IMR-90 (cell line): ENCODE measurements around the gene INO80D. TPM values are rescaled to one million over a fixed set of nuclear protein-coding genes. Genes with fewer than 3 reads are reported as not detected.

ENCODE experiments used
- ATAC-seq: fragments of 200-7000 bp; cut with Tn5 transposase; 2 replicates; pipeline ENCODE4 v1.9.1; 2020; ENCODE audit warnings: low read depth, mild to moderate bottlenecking, moderate library complexity
- BruUV-seq: library from RNA; stranded (reverse); fragments of 400-500 nt; replicated peaks from 2 replicates; lab custom pipeline; 2021; lab: Mats Ljungman, UMichigan
- CTCF ChIA-PET: fragments of 300-600 bp; formaldehyde crosslinking; extraction: SDS; loops from one replicate; lab custom pipeline; 2021; ENCODE audit warnings: antibody characterized with exemption; lab: Yijun Ruan, JAX
- POLR2A ChIA-PET: fragments of 300-600 bp; sonication (Branson Sonifier 250); formaldehyde crosslinking; loops from one replicate; lab custom pipeline; 2022; ENCODE audit warnings: antibody characterized with exemption; ENCODE audit not compliant: unreplicated experiment; lab: Charles Lee
- DNase-seq: peaks from one replicate; pipeline ENCODE4 v3.0.0; 2013
- H2AFZ ChIP-seq: replicated peaks from 2 replicates; pipeline ENCODE3; 2013; ENCODE audit warnings: low read length, mild to moderate bottlenecking; ENCODE audit not compliant: poor library complexity
- H2AK5ac ChIP-seq: 2 replicates; pipeline ENCODE4 v1.6.1; 2013; ENCODE audit warnings: low read depth, low read length, inconsistent platforms
- H2AK9ac ChIP-seq: replicated peaks from 2 replicates; pipeline ENCODE3; 2013; ENCODE audit warnings: mild to moderate bottlenecking, low read depth, low read length, moderate library complexity; ENCODE audit not compliant: poor library complexity
- H2BK120ac ChIP-seq: 2 replicates; pipeline ENCODE4 v1.6.1; 2013; ENCODE audit warnings: low read depth, low read length, inconsistent platforms
- H2BK15ac ChIP-seq: 3 replicates; pipeline ENCODE4 v1.6.1; 2013; ENCODE audit warnings: low read depth, low read length, inconsistent platforms
- H2BK20ac ChIP-seq: 2 replicates; pipeline ENCODE4 v1.6.1; 2013; ENCODE audit warnings: low read depth, mild to moderate bottlenecking, inconsistent platforms, low read length, moderate library complexity
- H2BK5ac ChIP-seq: 2 replicates; pipeline ENCODE4 v1.6.1; 2013; ENCODE audit warnings: mild to moderate bottlenecking, low read depth, low read length, inconsistent platforms; ENCODE audit not compliant: poor library complexity, severe bottlenecking
- H3K14ac ChIP-seq: replicated peaks from 2 replicates; pipeline ENCODE4 v1.6.1; 2013; ENCODE audit warnings: low read depth, low read length, inconsistent platforms
- H3K18ac ChIP-seq: 2 replicates; pipeline ENCODE4 v1.6.1; 2013; ENCODE audit warnings: low read depth, low read length, control low read depth
- H3K23ac ChIP-seq: 2 replicates; pipeline ENCODE4 v1.6.1; 2013; ENCODE audit warnings: low read depth, low read length, inconsistent platforms
- H3K27ac ChIP-seq: 2 replicates; pipeline ENCODE4 v1.5.1; 2013; ENCODE audit warnings: mild to moderate bottlenecking, control low read depth, low read length; ENCODE audit not compliant: insufficient read depth
- H3K27me3 ChIP-seq: 2 replicates; pipeline ENCODE4 v1.6.1; 2013; ENCODE audit warnings: low read length; ENCODE audit not compliant: control insufficient read depth, insufficient read depth
- H3K36me3 ChIP-seq: 2 replicates; pipeline ENCODE4 v1.6.1; 2013; ENCODE audit warnings: low read length, mixed read lengths; ENCODE audit not compliant: control insufficient read depth, insufficient read depth
- H3K4ac ChIP-seq: 2 replicates; pipeline ENCODE4 v1.6.1; 2013; ENCODE audit warnings: low read depth, low read length, inconsistent platforms
- H3K4me1 ChIP-seq: 2 replicates; pipeline ENCODE4 v1.6.1; 2013; ENCODE audit warnings: low read length, mixed read lengths; ENCODE audit not compliant: control insufficient read depth, insufficient read depth
- H3K4me2 ChIP-seq: 2 replicates; pipeline ENCODE4 v1.6.1; 2013; ENCODE audit warnings: low read depth, mild to moderate bottlenecking, control low read depth, low read length, moderate library complexity
- H3K4me3 ChIP-seq: 2 replicates; pipeline ENCODE4 v1.5.1; 2013; ENCODE audit warnings: low read depth, mild to moderate bottlenecking, control low read depth, low read length, moderate library complexity; ENCODE audit not compliant: insufficient read depth
- H3K56ac ChIP-seq: 2 replicates; pipeline ENCODE4 v1.6.1; 2013; ENCODE audit warnings: low read length, inconsistent platforms; ENCODE audit not compliant: insufficient read depth; ENCODE audit errors: extremely low read depth
- H3K79me1 ChIP-seq, 2 experiments: 2 replicates each; pipeline ENCODE4 v1.6.1; 2013; ENCODE audit warnings: low read length in 2 of 2, inconsistent platforms in 1 of 2, low read depth in 1 of 2
- H3K9ac ChIP-seq: 2 replicates; pipeline ENCODE4 v1.6.1; 2013; ENCODE audit warnings: low read depth, low read length, control low read depth
- H3K9me1 ChIP-seq: 2 replicates; pipeline ENCODE4 v1.6.1; 2013; ENCODE audit warnings: low read length, inconsistent platforms; ENCODE audit not compliant: insufficient read depth
- H3K9me3 ChIP-seq: 2 replicates; pipeline ENCODE4 v1.6.1; 2013; ENCODE audit warnings: low read length; ENCODE audit not compliant: control insufficient read depth, insufficient read depth
- H4K20me1 ChIP-seq: 2 replicates; pipeline ENCODE4 v1.6.1; 2013; ENCODE audit warnings: low read length, inconsistent platforms; ENCODE audit not compliant: insufficient read depth
- H4K5ac ChIP-seq: 2 replicates; pipeline ENCODE4 v1.6.1; 2013; ENCODE audit warnings: mild to moderate bottlenecking, low read depth, low read length, control low read depth
- H4K8ac ChIP-seq, 2 experiments: 2 replicates each; pipeline ENCODE4 v1.6.1; 2013; ENCODE audit warnings: low read depth in 2 of 2, low read length in 2 of 2, control low read depth in 1 of 2, inconsistent platforms in 1 of 2
- H4K91ac ChIP-seq: 2 replicates; pipeline ENCODE4 v1.6.1; 2013; ENCODE audit warnings: low read depth, low read length, inconsistent platforms; ENCODE audit not compliant: insufficient read depth
- BHLHE40 ChIP-seq: fragments of 150-350 bp; IDR thresholded peaks from 2 replicates; pipeline ENCODE4 v1.6.1; 2016; ENCODE audit warnings: mild to moderate bottlenecking, low read depth, low read length
- CEBPB ChIP-seq: IDR thresholded peaks from 2 replicates; pipeline ENCODE4 v1.6.1; 2012; ENCODE audit warnings: low read depth, low read length, improper control_type of control experiment
- CHD1 ChIP-seq: IDR thresholded peaks from 2 replicates; pipeline ENCODE4 v1.6.1; 2012; ENCODE audit warnings: low read depth, low read length, improper control_type of control experiment
- ELK1 ChIP-seq: fragments of 150-350 bp; IDR thresholded peaks from 2 replicates; pipeline ENCODE4 v1.6.1; 2016; ENCODE audit warnings: low read depth, mild to moderate bottlenecking, low read length, moderate library complexity, borderline replicate concordance
- MAFK ChIP-seq: IDR thresholded peaks from 2 replicates; pipeline ENCODE4 v1.6.1; 2012; ENCODE audit warnings: low read depth, low read length, improper control_type of control experiment
- MAZ ChIP-seq: IDR thresholded peaks from 2 replicates; pipeline ENCODE4 v1.6.1; 2012; ENCODE audit warnings: low read depth, mild to moderate bottlenecking, low read length, improper control_type of control experiment, moderate library complexity, borderline replicate concordance
- MXI1 ChIP-seq: IDR thresholded peaks from 2 replicates; pipeline ENCODE4 v1.6.1; 2012; ENCODE audit warnings: low read depth, mild to moderate bottlenecking, low read length, moderate library complexity, borderline replicate concordance
- NFE2L2 ChIP-seq: fragments of 150-350 bp; IDR thresholded peaks from 2 replicates; pipeline ENCODE4 v1.6.1; 2016; ENCODE audit warnings: low read depth, mild to moderate bottlenecking, low read length
- POLR2A ChIP-seq: IDR thresholded peaks from 2 replicates; pipeline ENCODE4 v1.6.1; 2012; ENCODE audit warnings: mild to moderate bottlenecking, low read depth, low read length
- RAD21 ChIP-seq: IDR thresholded peaks from 2 replicates; pipeline ENCODE4 v1.6.1; 2012; ENCODE audit warnings: low read length, improper control_type of control experiment
- SMC3 ChIP-seq: fragments of 150-350 bp; IDR thresholded peaks from 2 replicates; pipeline ENCODE4 v1.6.1; 2016; ENCODE audit warnings: low read depth, mild to moderate bottlenecking, antibody characterized with exemption, low read length, moderate library complexity
- USF2 ChIP-seq: fragments of 150-350 bp; IDR thresholded peaks from 2 replicates; pipeline ENCODE4 v1.6.1; 2017; ENCODE audit warnings: mild to moderate bottlenecking, antibody characterized with exemption, low read length, low read depth
- WGBS, 2 experiments: methylation state at CpG; one replicate each; pipeline versions ENCODE4 v1.1.5 to v1.1.7; 2013; ENCODE audit warnings: missing lambda C conversion rate in 2 of 2; ENCODE audit not compliant: insufficient read length in 1 of 2; ENCODE audit errors: extremely low coverage in 2 of 2; 5-methylcytosine and 5-hydroxymethylcytosine counted together
- dilution Hi-C: fragments of 300-500 bp; cut with HindIII; formaldehyde crosslinking; loops from one replicate; pipeline ENCODE4 v1.14.3; 2018; ENCODE audit warnings: low sequenced_read_pairs; ENCODE audit not compliant: unreplicated experiment
- in situ Hi-C: fragments of 300-500 bp; cut with MboI; formaldehyde crosslinking; loops from 3 replicates; pipeline ENCODE4 v1.14.3; 2019; ENCODE audit warnings: low sequenced_read_pairs, inconsistent platforms, mixed read lengths
- intact Hi-C: fragments of 100-400 bp; cut with micrococcal nuclease; formaldehyde crosslinking; loops from 2 replicates; pipeline ENCODE4 v1.10.0; 2022
- polyA plus RNA-seq, 3 experiments: library from polyadenylated mRNA; depleted of rRNA; stranded (reverse); fragments of >200 nt; gene quantifications; 2 replicates each; pipeline ENCODE4 v1.2.3, GENCODE V29; 2012; ENCODE audit warnings: low replicate concordance in 1 of 3
- total RNA-seq: library from RNA; depleted of rRNA; stranded (reverse); fragments of >200 nt; gene quantifications from 2 replicates; pipeline ENCODE4 v1.2.3, GENCODE V29; 2012
- TF ChIP-seq, protein P1 (sequence below): conservative IDR thresholded peaks from 2 replicates; pipeline ENCODE4 v1.5.1; 2012; ENCODE audit warnings: mild to moderate bottlenecking, low read depth, low read length, improper control_type of control experiment

INO80D gene
- total and polyA plus RNA-seq, 2 of the 4 experiments (the other 2 are of a cell fraction) = 0.79 to 4.5 TPM

- no peak overlapping the region for H3K4ac ChIP-seq
- no peak overlapping the region for H3K14ac ChIP-seq
- H4K20me1 ChIP-seq = no peaks in the 10 kb centered on the region
- peaks cover 3% of the 10 kb centered on the region for H3K9me1 ChIP-seq
- peaks cover 16 to 26% of the 10 kb centered on the region in 2 experiments for H3K79me1 ChIP-seq
- in situ Hi-C loops (no loop called here), intact Hi-C loops (no loop called here), dilution Hi-C loops (no loop called here)
- no peak overlapping the region for H2BK20ac ChIP-seq
- H3K4me1 ChIP-seq = no peaks in the 10 kb centered on the region
- H3K27me3 ChIP-seq = no peaks in the 10 kb centered on the region
- H2AK9ac ChIP-seq = no peak overlapping the region
- H4K5ac ChIP-seq = no peak overlapping the region
- H3K36me3 ChIP-seq = peaks cover 7% of the 10 kb centered on the region
- ATAC-seq = no peak
- no peaks in the 10 kb centered on the region for H3K9me3 ChIP-seq
- H3K18ac ChIP-seq = no peak overlapping the region
- H4K8ac ChIP-seq = no peak overlapping the region
- TF ChIP-seq SMC3 = no peak
- no peak for TF ChIP-seq USF2
- TF ChIP-seq NFE2L2 = no peak
- TF ChIP-seq, protein P1, sequence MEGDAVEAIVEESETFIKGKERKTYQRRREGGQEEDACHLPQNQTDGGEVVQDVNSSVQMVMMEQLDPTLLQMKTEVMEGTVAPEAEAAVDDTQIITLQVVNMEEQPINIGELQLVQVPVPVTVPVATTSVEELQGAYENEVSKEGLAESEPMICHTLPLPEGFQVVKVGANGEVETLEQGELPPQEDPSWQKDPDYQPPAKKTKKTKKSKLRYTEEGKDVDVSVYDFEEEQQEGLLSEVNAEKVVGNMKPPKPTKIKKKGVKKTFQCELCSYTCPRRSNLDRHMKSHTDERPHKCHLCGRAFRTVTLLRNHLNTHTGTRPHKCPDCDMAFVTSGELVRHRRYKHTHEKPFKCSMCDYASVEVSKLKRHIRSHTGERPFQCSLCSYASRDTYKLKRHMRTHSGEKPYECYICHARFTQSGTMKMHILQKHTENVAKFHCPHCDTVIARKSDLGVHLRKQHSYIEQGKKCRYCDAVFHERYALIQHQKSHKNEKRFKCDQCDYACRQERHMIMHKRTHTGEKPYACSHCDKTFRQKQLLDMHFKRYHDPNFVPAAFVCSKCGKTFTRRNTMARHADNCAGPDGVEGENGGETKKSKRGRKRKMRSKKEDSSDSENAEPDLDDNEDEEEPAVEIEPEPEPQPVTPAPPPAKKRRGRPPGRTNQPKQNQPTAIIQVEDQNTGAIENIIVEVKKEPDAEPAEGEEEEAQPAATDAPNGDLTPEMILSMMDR = no peak
- TF ChIP-seq ELK1 = no peak
- no peak for TF ChIP-seq CEBPB
- no peak for TF ChIP-seq POLR2A
- TF ChIP-seq MAZ = no peak
- TF ChIP-seq CHD1 = no peak
- no peak for TF ChIP-seq MXI1
- no peak for TF ChIP-seq RAD21
- no peak for TF ChIP-seq BHLHE40
- TF ChIP-seq MAFK = no peak
- H4K91ac ChIP-seq = no peak overlapping the region
- H3K9ac ChIP-seq = no peak overlapping the region
- H3K4me3 ChIP-seq = no peak overlapping the region
- H2BK5ac ChIP-seq = no peak overlapping the region
- H2BK120ac ChIP-seq = no peak overlapping the region
- WGBS, 2 experiments = no CpG with 5 or more reads among the region's 7 CpGs
- no peak for DNase-seq
- H3K56ac ChIP-seq = no peak overlapping the region
- no peak overlapping the region for H3K27ac ChIP-seq
- CTCF ChIA-PET = no interaction called here
- BruUV-seq = no TSS peak
- POLR2A ChIA-PET = interaction anchor here (0.5 kb wide), 1 partner anchor 1801 kb away, joined by 8 read pairs; no protein-coding TSS in a partner anchor
- no peak overlapping the region for H2BK15ac ChIP-seq
- H3K4me2 ChIP-seq = no peak overlapping the region
- H2AK5ac ChIP-seq = no peak overlapping the region
- no peak overlapping the region for H2AFZ ChIP-seq
- H3K23ac ChIP-seq = no peak overlapping the region
These were observed 23.2 kb downstream of the INO80D start for GRCh38 chr2:206062724-206063123.
